Tongue (tissue), 3 donors: ENCODE results near the gene MORN3. TPM values are rescaled to one million over a fixed set of nuclear protein-coding genes. Genes with fewer than 3 reads are reported as not detected.

Experiments
- DNase-seq: peaks from one replicate; pipeline ENCODE4 v3.0.0-alpha.2; 2015
- small RNA-seq: library from RNA; depleted of rRNA; stranded (forward); fragments of <200 nt; gene quantifications from one replicate; pipeline ENCODE3, GENCODE V24; 2014; ENCODE audit warnings: low replicate concordance
- total RNA-seq: library from RNA; depleted of rRNA; stranded (reverse); fragments of >200 nt; gene quantifications from one replicate; pipeline ENCODE4 v1.2.3, GENCODE V29; 2014

MORN3 gene
- total RNA-seq, 1 donor from 2014 or later = 0.41 TPM

GRCh38 chr12:121602766-121603165 is 66.7 kb downstream of the MORN3 start:
- DNase-seq = no peak

GRCh38 chr12:121600702-121601336 is 68.6 kb downstream of the MORN3 start:
- peak; percentile 81 for DNase-seq

Small RNAs within 50 kb of the gene (small RNA-seq; reads per million reads assigned to genes)
- not detected for gene RNU6-1004P

Other genes with a start within 250 kb of the MORN3 start
- 20.7 TPM for gene KDM2B, start 88.6 kb downstream of the MORN3 start, total RNA-seq
- gene ORAI1, start 43.1 kb downstream of the MORN3 start, total RNA-seq = 20.4 TPM
- 14.1 TPM for gene TMEM120B, start 43.1 kb upstream of the MORN3 start, total RNA-seq
- gene RHOF, start 124.0 kb upstream of the MORN3 start, total RNA-seq = 7.8 TPM
- 5.5 TPM for gene SETD1B, start 134.4 kb upstream of the MORN3 start, total RNA-seq
- gene HPD, start 189.2 kb upstream of the MORN3 start, total RNA-seq = 1.0 TPM
- 58.2 TPM for gene PSMD9, start 219.1 kb upstream of the MORN3 start, total RNA-seq
- 4.5 TPM for gene CFAP251, start 248.9 kb upstream of the MORN3 start, total RNA-seq